Activated naive CD8-positive, alpha-beta T cell (primary cell): ENCODE results near the gene SPINK2.

ENCODE experiments used
- H3K27ac Mint-ChIP-seq: one replicate; pipeline ENCODE4 v1.8.0; 2021; ENCODE audit warnings: mixed read lengths
- H3K27me3 Mint-ChIP-seq: one replicate; pipeline ENCODE4 v1.8.0; 2021; ENCODE audit warnings: mixed read lengths
- H3K36me3 Mint-ChIP-seq: one replicate; pipeline ENCODE4 v1.8.0; 2021; ENCODE audit warnings: mixed read lengths
- H3K4me1 Mint-ChIP-seq: one replicate; pipeline ENCODE4 v1.8.0; 2021; ENCODE audit warnings: low read depth, mixed read lengths
- H3K4me3 Mint-ChIP-seq: one replicate; pipeline ENCODE4 v1.8.0; 2021; ENCODE audit warnings: mild to moderate bottlenecking, mixed read lengths
- H3K9me3 Mint-ChIP-seq: one replicate; pipeline ENCODE4 v1.8.0; 2021; ENCODE audit warnings: low read depth, mixed read lengths

SPINK2 gene, protein sequence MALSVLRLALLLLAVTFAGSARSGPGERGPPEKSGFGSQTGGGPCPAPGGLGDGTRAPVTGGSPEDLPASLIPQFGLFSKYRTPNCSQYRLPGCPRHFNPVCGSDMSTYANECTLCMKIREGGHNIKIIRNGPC

GRCh38 chr4:56821381-56822243 is at the start of gene SPINK2:
TSS of gene SPINK2 (minus strand) at chr4:56821701. CDS start at chr4:56821662, 39 bp downstream.
- Mint-ChIP-seq H3K9me3 (no peaks in the 10 kb centered on the region), H3K27ac (no peak within 1 kb of the TSS), H3K27me3 (no peaks in the 10 kb centered on the region)

GRCh38 chr4:56870946-56871345 is 49.4 kb upstream of the SPINK2 start:
- Mint-ChIP-seq H3K4me1 (peaks cover 7% of the 10 kb centered on the region), H3K4me3 (no peak overlapping the region), H3K27ac (no peak overlapping the region), H3K9me3 (no peaks in the 10 kb centered on the region), H3K36me3 (no peaks in the 10 kb centered on the region), H3K27me3 (no peaks in the 10 kb centered on the region)

More at GRCh38 chr4:56821381-56822243, at the start of gene SPINK2:
- Mint-ChIP-seq H3K36me3 (peaks cover 2% of the 10 kb centered on the region), H3K4me3 (peak within 1 kb of the TSS; percentile 73), H3K4me1 (peaks cover 35% of the 10 kb centered on the region)

- Mint-ChIP-seq H3K36me3 (no peaks in the 10 kb centered on the region), H3K4me1 (no peaks in the 10 kb centered on the region), H3K9me3 (no peaks in the 10 kb centered on the region), H3K4me3 (no peak overlapping the region), H3K27ac (no peak overlapping the region), H3K27me3 (no peaks in the 10 kb centered on the region)
Measured at GRCh38 chr4:56863441-56864139, 42.1 kb upstream of the SPINK2 start.

DNA sequence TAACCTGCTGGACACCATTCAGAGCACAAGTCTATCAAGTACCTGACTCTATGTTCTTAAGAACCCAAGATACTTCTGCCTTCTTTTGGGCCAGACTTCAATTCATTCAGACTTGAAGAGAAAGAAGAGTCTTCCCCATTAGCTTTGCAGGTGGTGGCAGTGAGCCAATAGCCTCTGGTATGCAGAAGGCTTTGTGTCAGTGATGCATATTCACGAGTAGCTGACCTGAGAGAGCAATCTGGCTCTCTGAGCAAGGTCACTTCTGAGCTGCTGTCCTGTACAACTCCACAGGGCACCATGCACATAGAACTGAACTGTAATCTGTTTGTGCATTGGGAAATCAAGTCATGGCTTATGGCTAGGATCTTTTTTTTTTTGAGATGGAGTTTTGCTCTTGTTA is 39.9 kb upstream of the SPINK2 start:
- Mint-ChIP-seq H3K4me1 (no peaks in the 10 kb centered on the region), H3K9me3 (no peaks in the 10 kb centered on the region), H3K36me3 (no peaks in the 10 kb centered on the region), H3K4me3 (no peak overlapping the region), H3K27me3 (no peaks in the 10 kb centered on the region), H3K27ac (no peak overlapping the region)

DNA sequence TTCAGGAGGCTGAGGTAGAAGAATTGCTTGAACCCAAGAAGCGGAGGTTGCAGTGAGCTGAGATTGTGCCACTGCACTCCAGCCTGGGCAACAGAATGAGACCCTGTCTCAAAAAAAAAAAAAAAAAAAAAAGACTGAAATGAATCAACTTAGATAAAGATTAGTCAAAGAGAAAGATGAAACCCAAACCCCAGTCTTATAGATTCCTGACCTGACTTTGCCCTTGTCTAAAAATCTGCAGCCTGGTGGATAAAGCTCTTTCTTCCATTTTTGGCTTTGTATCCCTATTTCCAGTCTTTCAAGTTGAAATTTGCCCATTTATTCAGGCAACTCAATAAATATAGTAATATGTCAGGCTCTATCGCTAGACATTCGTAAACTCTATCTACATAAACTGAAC is 39.3 kb upstream of the SPINK2 start:
- no peaks in the 10 kb centered on the region for H3K9me3 Mint-ChIP-seq
- H3K4me3 Mint-ChIP-seq: no peak overlapping the region
- no peaks in the 10 kb centered on the region for H3K27me3 Mint-ChIP-seq
- H3K36me3 Mint-ChIP-seq: no peaks in the 10 kb centered on the region
- H3K27ac Mint-ChIP-seq: no peak overlapping the region
- H3K4me1 Mint-ChIP-seq: no peaks in the 10 kb centered on the region

GRCh38 chr4:56859841-56860240 is 38.3 kb upstream of the SPINK2 start:
- H3K36me3 Mint-ChIP-seq: no peaks in the 10 kb centered on the region
- H3K9me3 Mint-ChIP-seq: no peaks in the 10 kb centered on the region
- no peaks in the 10 kb centered on the region for H3K4me1 Mint-ChIP-seq
- no peaks in the 10 kb centered on the region for H3K27me3 Mint-ChIP-seq
- H3K27ac Mint-ChIP-seq: no peak overlapping the region
- no peak overlapping the region for H3K4me3 Mint-ChIP-seq

DNA sequence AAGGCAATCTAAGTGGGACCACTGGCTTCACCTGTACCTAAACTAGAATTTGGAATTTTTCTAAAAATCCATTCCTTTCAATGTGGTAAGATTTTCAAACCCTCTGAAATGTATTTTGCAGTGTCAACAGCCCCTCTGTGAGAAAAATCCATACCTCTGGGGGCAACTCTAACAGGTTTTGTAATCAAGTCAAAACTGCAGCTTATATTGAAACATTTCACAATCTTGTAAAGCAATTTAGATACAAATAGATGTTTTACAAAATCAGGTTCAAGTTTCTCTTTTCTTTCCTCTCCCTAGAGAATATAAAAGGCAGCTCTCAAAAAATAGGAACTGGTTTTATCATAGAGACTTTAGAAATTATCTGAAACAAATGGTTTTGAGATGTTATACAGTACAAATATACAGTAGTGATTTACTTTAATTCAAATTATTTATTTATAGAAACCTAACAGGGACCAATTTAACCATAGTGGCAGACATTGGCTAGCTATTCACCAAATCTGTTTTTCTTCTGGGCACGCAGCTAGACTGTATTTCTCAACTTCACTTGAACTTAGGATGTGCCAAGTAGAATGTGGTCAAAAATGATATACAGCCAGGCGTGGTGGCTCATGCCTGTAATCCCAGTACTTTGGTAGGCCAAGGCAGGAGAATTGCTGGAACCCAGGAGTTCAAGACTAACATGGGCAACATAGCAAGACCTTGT is 36.3 kb upstream of the SPINK2 start:
- Mint-ChIP-seq H3K4me3 (no peak overlapping the region), H3K27me3 (no peaks in the 10 kb centered on the region), H3K4me1 (no peaks in the 10 kb centered on the region), H3K9me3 (no peaks in the 10 kb centered on the region), H3K36me3 (no peaks in the 10 kb centered on the region), H3K27ac (no peak overlapping the region)

- Mint-ChIP-seq H3K4me3 (no peak overlapping the region), H3K36me3 (no peaks in the 10 kb centered on the region), H3K9me3 (no peaks in the 10 kb centered on the region), H3K4me1 (no peaks in the 10 kb centered on the region), H3K27me3 (no peaks in the 10 kb centered on the region), H3K27ac (no peak overlapping the region)
Measured at GRCh38 chr4:56856656-56857055, 35.2 kb upstream of the SPINK2 start.

DNA sequence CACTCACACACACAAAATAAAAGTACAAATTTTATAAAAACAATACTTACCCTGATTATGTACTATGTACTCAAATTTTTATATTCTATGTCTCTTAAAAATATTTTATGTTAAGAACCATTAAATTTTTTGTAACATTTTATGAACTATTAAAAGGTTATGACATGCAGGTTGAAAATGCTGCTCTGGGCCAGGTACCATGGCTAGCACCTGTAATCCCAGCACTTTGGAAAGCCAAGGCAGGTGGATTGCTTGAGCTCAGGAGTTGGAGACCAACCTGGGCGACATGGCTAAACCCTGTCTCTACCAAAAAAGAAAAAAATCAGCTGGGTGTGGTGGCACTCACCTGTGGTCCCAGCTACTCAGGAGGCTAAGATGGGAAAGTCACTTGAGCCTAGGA is 29.4 kb upstream of the SPINK2 start:
- H3K27me3 Mint-ChIP-seq: no peaks in the 10 kb centered on the region

GRCh38 chr4:56844802-56845580 is 23.5 kb upstream of the SPINK2 start:
- Mint-ChIP-seq H3K36me3 (no peaks in the 10 kb centered on the region), H3K27me3 (no peaks in the 10 kb centered on the region), H3K9me3 (no peaks in the 10 kb centered on the region), H3K4me1 (no peaks in the 10 kb centered on the region), H3K27ac (no peak overlapping the region), H3K4me3 (no peak overlapping the region)

More for the DNA sequence above, 29.4 kb upstream of the SPINK2 start:
- no peak overlapping the region for H3K4me3 Mint-ChIP-seq
- H3K9me3 Mint-ChIP-seq: no peaks in the 10 kb centered on the region
- H3K4me1 Mint-ChIP-seq: no peaks in the 10 kb centered on the region
- H3K27ac Mint-ChIP-seq: no peak overlapping the region
- H3K36me3 Mint-ChIP-seq: no peaks in the 10 kb centered on the region

DNA sequence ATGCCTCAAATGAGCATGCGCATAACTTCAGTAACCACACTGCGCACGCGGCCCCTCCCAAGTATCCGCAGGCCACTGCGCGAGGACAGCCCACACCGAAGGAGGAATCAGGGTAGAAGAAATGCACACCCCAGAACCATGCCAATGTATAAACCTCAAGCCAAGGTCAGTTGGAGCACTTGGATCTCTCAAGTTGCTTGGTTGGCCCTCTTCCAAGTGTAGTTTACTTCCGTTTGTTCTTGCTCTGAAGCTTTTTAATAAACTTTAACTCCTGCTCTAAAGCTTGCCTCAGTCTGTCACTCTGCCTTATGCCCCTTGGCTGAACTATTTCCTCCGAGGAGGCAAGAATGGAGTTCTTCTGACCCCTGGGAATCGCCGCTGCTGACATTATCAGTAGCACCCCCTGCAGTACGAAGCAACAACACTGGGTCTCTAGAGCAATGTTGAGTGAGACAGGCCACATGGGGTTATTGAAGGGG is 22.0 kb upstream of the SPINK2 start:
- H3K9me3 Mint-ChIP-seq: no peaks in the 10 kb centered on the region
- H3K27me3 Mint-ChIP-seq: no peaks in the 10 kb centered on the region
- H3K4me1 Mint-ChIP-seq: no peaks in the 10 kb centered on the region
- no peak overlapping the region for H3K4me3 Mint-ChIP-seq
- H3K27ac Mint-ChIP-seq: no peak overlapping the region
- H3K36me3 Mint-ChIP-seq: no peaks in the 10 kb centered on the region

DNA sequence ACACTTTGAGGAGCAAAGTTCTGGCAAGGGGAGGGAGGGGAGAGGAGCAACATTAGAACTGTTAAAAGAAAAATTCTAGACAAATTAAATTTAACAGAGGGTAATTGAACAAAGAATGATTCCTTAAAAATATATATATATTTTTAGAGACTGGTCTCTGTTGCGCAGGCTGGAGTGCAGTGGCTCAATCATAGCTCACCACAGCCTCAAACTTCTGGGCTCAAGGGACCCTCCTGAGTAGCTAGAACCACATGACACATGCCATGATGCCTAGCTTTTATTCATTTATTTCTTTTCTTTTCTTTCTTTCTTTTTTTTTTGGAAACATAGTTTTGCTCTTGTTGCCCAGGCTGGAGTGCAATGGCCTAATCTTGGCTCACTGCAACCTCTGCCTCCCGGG is 19.1 kb upstream of the SPINK2 start:
- H3K9me3 Mint-ChIP-seq: no peaks in the 10 kb centered on the region
- H3K36me3 Mint-ChIP-seq: no peaks in the 10 kb centered on the region
- no peak overlapping the region for H3K4me3 Mint-ChIP-seq
- no peaks in the 10 kb centered on the region for H3K27me3 Mint-ChIP-seq
- H3K27ac Mint-ChIP-seq: no peak overlapping the region
- peaks cover 6% of the 10 kb centered on the region for H3K4me1 Mint-ChIP-seq

DNA sequence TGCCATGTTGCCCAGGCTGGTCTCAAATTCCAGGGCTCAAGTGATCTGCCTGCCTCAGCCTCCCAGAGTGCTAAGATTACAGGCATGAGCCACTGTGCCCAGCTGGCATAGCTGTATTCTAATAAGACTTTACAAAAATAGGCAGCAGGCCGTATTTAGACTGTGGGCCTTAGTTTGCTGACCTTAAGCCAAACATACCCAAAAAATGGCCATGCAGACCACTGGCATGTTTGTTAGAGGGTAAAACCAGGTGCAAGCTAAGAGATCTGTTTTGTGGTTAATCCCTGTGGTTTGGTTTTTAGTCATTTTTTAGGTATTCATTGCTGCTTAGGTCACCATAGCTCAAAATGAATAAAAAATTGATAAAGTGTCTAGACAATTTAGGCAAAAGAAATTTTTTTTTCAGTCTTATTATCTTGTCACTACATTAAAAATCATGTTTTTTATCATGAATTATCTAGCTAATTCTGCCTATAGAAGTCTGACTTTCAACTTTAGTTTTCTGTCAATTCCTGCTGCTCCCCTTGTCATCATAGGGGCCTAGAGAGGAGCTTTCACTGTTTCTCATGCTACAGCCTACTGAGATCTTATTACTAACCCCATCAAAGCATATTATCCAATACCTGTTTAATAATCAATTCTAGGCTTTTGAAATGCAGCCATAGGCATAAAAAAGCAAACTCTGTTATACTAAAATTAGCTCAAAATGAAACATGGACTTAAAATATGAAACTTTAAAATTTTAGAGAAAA is 7.5 kb upstream of the SPINK2 start:
- no peak overlapping the region for H3K4me3 Mint-ChIP-seq
- no peaks in the 10 kb centered on the region for H3K27me3 Mint-ChIP-seq
- peaks cover 2% of the 10 kb centered on the region for H3K36me3 Mint-ChIP-seq
- H3K27ac Mint-ChIP-seq: no peak overlapping the region
- H3K9me3 Mint-ChIP-seq: no peaks in the 10 kb centered on the region
- H3K4me1 Mint-ChIP-seq: peaks cover 5% of the 10 kb centered on the region
